ENCODE results near the gene PEX6.

GRCh38 chr6:42923666-42924065 lies 55.3 kb downstream of the PEX6 start:
- TF ChIP-seq CTCF (IDR thresholded peaks at IDR 0.05), result no peak
- no peak for TF ChIP-seq CHD2 (IDR thresholded peaks at IDR 0.05; ENCODE audit: low read length, partially characterized antibody)
- TF ChIP-seq RFX5 (IDR thresholded peaks at IDR 0.05), result no peak
- no peak for TF ChIP-seq RCOR1 (IDR thresholded peaks at IDR 0.05; ENCODE audit: low read depth, low read length)
- no peak for TF ChIP-seq POLR2AphosphoS2 (conservative IDR thresholded peaks at IDR 0.05; ENCODE audit: low read length)
- no peak for TF ChIP-seq POLR2A (IDR thresholded peaks at IDR 0.05; ENCODE audit: low read length)
- no peak for TF ChIP-seq HDAC2 (IDR thresholded peaks at IDR 0.05)
- TF ChIP-seq SREBF2 (IDR thresholded peaks at IDR 0.05), result no peak
- TF ChIP-seq RAD21 (conservative IDR thresholded peaks at IDR 0.05 in 1 of 2, IDR thresholded peaks at IDR 0.05 in 1 of 2), result no peak
- no peak for TF ChIP-seq EP300 (IDR thresholded peaks at IDR 0.05)
- TF ChIP-seq SMC3 (IDR thresholded peaks at IDR 0.05), result no peak
